Occipital lobe (tissue), 2 donors: ENCODE measurements around the gene PROB1. TPM values are rescaled to one million over a fixed set of nuclear protein-coding genes. Genes with fewer than 3 reads are reported as not detected.
A peak's percentile ranks its signal among the peaks of the same experiment; 100 is the strongest.
"Not testable (repeated sequence)": the region's sequence is repeated elsewhere in the genome, so short reads cannot be mapped to it uniquely, and the experiment has no call there.

Experiments
- DNase-seq: peaks from one replicate; lab custom pipeline; 2025; lab: John Stamatoyannopoulos, UW
- total RNA-seq: library from RNA; depleted of rRNA; stranded (reverse); fragments of >200 nt; gene quantifications from one replicate; pipeline ENCODE4 v1.2.3, GENCODE V29; 2014

Gene PROB1
- total RNA-seq, 1 donor from 2014 or later, result 0.16 TPM

DNA sequence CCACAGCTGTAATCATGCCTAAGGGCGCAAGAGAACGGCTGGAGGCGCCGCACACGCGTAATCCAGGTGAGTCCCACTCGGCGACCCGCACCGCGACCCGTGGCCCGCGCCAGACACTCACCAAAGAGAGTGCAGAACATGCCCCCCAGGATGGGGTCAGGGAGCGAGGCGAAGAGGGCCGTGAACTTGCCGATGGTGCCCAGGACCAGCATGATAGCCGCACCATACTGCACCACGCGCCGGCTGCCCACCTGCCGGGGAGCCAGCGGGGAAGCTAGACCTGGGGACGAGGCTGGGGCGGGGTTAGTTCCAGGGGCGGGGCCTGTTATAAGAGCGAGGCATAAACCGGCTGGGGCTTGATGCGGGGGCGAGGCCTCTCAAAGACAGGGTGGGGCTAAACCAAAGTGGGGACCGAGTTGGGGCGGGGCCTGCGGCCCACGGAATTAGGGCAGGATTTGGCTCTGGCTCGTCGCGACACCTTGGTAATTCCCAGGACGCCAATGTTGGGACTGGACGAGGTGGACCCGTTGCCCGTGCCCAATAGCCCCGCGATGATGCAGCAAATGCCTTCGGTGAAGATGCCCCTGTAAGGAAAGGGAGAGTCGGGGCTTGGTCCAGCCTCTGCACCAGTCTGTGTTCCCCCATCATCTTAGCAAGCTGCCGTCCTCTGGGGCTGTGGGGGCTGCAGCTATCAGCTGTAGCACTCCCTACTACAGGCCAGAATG is 16.6 kb downstream of the PROB1 start:
- DNase-seq, result no peak

DNA sequence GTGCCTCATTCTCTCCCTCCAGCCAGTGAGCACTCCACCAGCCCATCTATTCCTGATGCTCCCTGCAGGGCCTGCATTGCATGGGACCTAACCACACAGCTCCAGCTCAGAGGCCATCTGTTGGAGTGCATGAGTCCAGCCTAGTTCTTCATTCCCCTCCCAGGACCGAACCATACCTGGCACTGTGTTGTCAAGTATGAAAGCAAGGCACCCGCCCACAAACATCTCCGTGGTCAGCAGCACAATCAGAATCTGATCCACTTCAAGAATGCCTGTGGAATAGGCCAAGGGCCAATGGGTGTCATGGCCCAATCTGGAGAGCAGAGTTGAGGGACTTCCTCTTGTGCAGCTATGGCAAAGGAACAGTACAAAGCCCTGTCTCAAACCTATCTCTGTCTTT is 17.7 kb downstream of the PROB1 start:
- DNase-seq, result no peak

DNA sequence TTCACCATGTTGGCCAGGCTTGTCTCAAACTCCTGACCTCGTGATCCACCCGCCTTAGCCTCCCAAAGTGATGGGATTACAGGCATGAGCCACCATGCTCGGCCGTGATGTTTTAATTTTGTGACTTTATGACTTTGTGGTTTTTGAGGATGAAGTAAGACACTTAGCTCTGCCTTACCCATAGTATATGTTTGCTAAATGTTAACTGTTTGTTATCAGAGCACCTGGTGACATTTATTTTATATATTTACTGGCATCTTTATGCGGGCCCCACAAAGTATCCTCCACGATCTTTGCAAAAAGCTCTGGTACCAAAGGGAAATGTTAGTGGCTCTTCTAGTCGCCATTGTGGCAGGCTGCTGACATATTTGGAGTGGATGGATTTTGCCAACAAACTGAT is 18.5 kb downstream of the PROB1 start:
- DNase-seq, result no peak

DNA sequence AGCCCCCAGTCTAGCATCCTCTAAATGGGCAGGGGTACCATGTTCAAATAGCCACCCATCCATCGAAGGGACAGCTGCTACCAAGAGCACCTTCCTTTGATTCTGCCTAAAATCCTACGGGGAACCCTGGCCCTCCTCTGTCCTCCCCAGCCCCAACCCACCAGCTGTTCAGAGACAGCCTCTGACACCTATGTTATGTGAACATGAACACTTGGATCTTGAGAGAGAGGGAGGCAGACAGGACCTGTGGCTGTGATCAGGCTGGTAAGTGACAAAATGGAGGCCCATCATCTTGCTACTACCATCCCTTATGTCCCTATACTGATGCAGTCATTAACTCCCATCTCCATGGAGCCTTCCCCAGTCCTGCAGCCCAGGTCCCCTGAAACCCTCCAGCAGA is 20.0 kb downstream of the PROB1 start:
- DNase-seq, result no peak

DNA sequence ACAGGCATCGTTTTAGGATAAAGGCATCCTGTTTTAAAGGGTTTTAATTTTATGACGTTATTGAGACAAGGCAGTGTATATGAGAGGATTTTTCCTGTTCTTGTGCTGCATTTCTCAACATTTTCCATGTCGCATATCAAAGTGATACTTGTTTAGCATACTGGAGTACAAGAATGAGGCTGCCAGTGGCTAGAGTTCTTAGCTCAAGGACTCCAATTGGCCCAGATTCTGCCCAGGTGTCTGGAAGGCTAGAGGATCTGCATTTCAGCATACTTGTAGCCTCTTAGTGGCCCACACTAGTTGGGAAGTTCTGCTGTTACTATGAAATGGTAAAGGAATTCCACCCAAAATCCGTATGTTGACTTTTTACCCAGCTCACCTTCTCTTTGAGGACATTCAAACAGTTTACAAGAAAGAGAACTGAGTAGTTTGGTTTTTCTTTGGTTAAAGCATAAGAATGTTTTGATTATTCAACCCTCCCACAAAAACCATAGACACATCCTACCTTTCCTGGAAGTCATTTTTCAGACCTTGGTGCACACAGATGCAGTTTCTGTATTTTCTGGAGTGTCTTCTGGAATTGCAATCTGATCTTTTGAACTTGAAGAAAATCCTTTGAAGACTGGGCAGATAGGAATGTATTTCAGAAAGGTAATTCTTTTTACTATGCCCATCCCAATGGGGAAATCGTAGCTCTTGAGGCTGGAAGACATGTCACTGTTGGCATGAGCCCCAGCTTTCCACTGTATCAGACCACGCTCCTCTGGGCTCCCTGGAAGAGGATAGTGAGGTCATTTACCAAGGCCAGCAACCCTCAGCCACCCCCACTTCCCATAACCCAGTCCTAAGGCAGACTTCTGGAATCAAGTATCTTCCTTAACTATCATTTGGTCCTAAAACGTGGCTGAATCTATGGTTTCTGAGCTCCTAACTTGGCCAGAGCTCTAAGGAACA is 23.1 kb downstream of the PROB1 start:
- DNase-seq, result no peak

DNA sequence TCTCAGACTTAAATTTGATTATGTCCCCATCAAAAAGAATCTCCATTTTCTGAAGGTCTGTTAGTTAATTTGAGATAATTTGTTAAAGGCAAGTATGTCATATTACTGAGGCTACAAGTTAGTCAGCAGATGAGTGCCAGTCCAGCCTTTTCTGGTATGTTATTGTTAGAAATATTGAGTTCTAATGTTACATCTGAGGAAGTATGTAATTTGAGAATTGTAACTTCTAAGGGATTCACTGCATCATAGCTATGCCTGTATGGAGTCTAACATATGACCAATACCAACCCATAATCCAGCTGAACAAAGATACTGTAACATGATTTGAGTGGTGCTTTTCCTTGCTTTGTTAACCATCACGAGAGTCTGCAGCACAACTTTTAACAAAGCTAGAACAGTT is 25.7 kb downstream of the PROB1 start:
- DNase-seq, result no peak

DNA sequence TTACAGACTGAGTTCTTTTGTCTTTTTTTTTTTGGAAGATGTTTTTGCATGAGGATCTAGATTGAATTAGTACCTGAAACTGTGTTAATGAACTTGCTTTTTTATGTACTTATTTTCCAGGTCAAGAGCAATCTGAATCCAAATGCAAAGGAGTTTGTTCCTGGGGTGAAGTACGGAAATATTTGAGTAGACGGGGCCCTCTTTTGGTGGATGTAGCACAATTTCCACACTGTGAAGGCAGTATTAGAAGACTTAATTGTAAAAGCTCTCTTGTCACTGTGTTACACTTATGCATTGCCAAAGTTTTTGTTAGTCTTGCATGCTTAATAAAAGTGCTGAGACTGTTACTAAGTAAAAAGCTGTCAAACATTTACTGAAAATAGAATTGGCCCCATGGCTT is 26.3 kb downstream of the PROB1 start:
- no peak for DNase-seq

DNA sequence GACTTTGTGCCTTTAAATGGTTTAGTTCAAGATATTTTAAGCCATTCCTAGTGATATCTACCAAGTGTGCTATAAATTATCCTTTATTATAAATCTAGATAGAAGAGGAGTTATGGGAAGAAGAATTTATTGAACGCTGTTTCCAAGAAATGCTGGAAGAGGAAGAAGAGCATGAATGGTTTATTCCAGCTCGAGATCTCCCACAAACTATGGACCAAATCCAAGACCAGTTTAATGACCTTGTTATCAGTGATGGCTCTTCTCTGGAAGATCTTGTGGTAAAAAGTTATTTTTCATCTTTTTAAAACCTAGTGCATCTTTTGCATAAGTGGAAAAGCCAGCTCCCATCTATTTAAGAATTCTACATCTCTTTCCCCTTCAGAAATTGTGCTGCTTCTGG is 30.4 kb downstream of the PROB1 start:
- no peak for DNase-seq

DNA sequence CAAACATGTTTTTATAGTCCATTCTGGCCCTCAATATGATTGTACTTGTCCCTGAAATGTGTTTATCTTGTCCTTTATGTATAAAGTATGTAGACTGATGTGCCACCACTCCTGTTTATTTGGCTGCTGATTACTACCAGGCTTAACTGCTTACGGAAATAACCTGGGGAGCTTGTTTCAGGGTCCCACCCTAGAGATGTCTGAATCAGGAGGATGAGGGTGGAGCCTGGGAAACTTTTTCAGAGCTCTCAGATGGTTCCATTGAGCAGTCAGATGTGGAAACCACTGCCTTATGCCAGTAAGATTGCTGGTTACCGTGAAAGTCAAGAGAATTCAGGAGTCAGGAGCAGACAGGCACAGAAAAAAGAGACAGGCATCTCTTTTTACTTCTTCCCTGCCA is 31.0 kb downstream of the PROB1 start:
- DNase-seq, result no peak

DNA sequence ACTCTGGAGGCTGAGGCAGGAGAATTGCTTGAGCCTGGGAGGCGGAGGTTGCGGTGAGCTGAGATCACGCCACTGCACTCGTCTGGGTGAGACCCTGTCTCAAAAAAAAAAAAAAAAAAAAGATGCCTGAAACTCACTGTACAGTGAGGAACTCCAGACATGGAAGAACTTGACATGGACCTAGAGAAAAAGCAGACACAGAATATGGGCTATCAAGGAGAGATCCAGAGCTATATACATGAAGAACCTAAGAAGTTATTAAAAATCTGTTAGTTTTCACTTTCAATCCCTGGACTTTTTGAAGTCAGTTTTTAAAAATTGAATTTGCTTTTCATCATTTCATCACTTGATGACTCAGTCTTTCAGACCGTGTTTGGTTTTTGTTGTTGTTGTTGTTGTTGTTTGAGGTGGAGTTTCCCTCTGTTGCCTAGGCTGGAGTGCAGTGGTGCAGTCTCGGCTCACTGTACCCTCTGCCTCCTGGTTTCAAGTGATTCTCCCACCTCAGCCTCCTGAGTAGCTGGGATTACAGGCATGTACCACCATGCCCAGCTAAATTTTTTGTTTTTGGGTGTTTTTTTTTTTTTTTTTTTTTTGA is 33.0 kb downstream of the PROB1 start:
- DNase-seq, result no peak

DNA sequence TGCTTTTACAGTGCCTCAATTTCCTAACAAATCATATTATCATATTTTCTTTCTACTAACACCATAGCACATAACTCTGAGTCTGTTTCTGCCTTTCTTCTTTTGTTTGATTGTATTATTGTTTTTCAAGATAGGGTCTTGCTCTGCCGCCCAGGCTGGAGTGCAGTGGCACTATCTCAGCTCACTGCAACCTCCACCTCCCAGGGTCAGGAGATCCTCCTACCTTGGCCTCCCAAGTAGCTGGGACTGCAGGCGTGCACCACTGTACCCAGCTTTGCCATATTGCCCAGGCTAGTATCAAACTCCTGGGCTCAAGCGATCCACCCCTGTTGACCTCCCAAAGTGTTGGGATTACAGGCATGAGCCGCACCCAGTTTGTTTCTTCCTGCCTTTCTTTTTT is 34.5 kb downstream of the PROB1 start:
- no peak for DNase-seq

DNA sequence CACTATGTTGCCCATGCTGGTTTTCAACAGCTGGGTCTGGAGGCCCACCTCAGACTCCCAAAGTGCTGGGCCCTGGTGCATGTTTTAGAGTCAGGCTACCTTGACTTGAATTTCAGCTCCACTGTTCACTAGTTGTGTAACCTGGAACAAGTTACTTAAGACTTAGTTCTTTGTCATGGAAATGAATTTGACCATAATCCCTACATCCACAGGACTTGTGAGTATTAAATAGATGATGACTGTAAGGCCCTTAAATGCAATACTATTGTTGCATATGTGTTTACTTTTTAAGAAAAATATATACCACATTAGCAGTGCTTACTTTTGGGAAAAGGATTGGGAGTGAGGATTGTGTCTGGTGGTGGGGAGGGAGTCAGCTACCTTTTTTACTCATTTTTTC is 36.8 kb downstream of the PROB1 start:
- no peak for DNase-seq

DNA sequence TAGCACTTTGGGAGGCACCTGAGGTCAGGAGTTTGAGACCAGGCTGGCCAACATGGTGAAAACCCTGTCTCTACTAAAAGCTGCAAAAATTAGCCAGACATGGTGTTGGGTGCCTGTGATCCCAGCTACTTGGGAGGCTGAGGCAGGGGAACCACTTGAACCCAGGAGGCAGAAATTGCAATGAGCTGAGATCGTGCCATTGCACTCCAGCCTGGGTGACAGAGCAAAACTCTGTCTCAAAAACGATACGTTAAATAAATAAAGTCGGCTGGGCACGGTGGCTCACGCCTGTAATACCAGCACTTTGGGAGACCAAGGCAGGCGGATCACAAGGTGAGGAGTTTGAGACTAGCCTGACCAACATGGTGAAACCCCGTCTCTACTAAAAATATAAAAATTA is 39.0 kb downstream of the PROB1 start:
- not testable (repeated sequence) for DNase-seq

DNA sequence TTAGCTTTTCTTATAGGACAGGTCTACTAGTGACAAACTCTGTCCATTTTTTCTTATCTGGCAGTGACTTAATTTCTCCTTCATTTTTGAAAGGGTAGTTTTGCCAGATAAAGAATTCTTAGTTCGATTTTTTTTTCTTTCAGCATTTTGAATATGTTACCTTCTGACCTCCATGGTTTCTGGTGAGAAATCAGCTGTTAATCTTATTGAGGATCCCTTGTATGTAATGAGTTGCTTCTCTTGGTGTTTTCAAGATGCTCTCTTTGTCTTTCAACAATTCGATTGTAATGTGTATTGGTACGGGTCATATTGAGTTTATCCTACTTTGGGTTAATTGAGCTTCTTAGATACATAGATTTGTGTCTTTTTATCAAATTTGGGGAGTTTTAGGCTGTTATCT is 40.7 kb downstream of the PROB1 start:
- DNase-seq, result no peak

DNA sequence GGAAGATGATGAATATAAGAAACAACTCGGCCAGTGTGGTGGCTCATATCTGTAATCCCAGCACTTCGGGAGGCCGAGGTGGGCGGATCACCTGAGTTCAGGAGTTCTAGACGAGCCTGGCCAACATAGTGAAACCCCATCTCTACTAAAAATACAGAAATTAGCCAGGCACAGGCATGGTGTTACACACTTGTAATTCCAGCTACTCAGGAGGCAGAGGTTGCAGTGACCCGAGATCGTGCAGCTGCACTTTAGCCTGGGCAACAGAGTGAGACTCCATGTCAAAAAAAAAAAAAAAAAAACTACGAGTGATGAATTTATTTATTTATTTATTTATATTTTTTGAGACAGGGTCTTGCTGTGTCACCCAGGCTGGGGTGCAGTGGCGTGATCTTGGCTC is 47.0 kb downstream of the PROB1 start:
- not testable (repeated sequence) for DNase-seq

DNA sequence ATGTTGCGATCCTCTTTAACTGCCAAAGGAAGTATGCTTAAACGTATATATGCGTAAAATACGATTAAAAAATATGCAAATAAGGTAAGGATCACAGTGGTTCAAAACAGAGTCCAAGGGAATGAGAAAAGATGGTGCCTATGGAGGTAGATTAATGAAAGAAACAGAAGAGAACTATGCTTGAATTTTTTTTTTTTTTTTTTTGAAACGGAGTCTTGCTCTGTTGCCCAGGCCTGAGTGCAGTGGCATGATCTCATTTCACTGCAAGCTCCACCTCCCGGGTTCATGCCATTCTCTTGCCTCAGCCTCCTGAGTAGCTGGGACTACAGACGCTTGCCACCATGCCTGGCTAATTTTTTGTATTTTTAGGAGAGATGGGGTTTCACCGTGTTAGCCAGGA is 49.5 kb downstream of the PROB1 start:
- DNase-seq, result not testable (repeated sequence)

DNA sequence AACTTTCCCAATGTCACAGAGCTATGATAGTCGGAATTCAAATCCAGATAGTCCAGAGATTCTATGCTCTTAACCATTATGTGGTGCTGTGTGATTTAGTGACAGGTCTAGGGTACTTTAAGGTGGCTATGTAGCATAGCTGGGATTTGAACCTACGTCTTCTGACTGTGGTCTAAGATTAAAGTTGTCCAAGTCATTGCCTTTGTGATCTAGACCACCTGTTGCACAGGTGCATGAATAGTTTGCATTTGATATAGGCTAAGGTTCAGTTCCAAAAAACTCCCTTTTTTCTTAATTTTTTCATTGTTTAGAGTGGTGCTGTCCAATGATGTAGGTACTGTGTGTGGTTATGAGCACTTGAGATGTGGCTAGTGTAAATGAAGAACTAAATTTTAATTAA is 50.7 kb downstream of the PROB1 start:
- DNase-seq, result no peak

DNA sequence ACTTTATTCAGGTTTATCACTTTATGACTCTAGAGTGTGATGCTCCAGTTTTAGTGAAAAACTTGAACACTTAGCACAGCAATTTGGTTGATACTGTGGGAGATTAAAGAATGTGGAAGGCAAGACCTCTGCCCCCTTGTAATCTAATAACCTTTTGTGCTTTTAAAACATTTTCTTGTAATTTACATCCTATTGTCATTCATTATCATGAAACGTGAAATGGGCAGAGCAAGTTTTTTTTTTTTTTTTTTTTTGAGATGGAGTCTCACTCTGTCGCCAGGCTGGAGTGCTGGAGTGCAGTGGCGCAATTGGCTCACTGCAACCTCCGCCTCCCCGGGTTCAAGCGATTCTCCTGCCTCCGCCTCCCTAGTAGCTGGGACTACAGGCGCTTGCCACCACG is 51.4 kb downstream of the PROB1 start:
- DNase-seq, result no peak

DNA sequence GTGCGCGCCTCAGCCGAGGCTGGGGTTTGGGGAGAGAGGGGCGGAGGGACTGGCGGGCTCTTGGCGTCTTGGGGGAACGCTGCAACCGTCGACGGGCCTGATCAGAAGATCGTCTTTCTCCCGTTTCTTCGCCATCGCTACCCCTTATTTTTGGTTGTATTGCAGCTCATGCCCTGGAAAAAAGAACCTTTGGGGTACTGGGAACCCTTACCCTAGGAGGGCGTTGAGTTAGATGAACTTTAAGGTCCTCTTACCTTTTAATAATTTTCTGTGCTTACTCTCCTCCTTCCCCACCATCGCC is 52.5 kb downstream of the PROB1 start:
- DNase-seq, result no peak

DNA sequence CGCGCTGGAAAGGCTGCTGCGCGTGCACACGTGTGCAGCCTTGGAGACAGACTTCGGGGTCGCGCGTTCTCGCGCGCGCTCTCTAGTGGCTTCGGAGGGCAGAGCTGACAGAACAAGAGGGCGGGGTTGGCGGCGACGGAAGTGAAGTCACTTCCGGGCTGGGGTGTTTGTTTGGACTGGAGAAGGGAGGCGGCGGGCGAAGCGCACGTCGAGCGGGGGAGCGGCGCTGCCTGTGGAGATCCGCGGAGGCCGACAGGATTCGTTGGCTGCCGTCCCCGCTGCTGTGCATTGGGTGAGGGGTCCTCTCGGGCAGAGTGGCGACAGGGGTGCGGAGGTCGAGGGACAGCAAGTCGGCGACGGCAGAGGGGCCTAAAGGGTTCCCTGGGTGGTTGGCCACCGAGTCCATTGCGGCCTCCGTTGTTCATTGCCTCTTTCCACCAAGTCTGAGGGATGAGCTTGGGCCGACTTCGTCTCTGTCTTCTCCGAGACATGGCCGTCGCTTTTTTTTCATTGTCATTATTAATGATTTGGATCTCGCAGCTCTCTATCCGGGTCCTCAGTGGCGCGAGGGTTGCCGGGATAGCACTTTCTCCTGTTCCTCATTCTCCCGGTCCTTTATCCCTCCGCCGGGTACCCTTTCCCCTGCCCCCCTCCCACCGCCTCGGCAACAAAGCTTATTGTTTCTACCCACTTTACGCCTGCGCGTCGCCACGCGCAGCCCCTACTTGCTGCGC is 53.0 kb downstream of the PROB1 start, which contains the start of gene PAIP2:
Gene PAIP2 (plus strand): TSS at position 166 of the 734 bp plus-strand sequence. CDS start 21,931 bp downstream, outside the sequence.
- DNase-seq, result peak; percentile 91

DNA sequence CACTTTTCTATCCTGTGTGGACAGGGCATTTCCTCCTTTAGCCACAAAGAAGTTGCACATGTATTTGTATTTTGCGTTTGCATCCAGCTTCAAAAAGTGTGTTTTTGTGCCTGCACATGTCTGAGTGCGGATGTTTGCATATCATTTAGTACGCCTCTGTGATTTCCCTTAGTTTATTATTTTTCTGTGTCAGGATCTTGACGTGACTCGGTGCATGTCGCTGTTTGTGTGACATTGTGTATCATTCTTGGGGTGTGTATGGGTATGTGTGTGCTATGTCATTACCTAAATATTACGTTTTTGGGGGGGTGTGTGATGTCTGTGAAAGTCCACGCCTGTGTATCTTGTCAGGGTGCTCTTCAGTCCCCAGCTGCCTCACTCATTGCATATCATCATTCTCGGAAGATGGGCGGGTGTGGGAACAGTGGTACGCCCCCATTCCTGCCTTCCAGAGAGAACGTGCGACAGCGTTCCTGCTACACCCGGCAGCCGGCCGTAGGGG is 53.7 kb downstream of the PROB1 start:
- no peak for DNase-seq
